GM12872 (cell line): ENCODE results near the gene ASMT.

Experiments used
- CTCF ChIP-seq: IDR thresholded peaks from 3 replicates; pipeline ENCODE4 v1.5.1; 2011; ENCODE audit warnings: low read depth, mild to moderate bottlenecking, low read length, moderate library complexity; ENCODE audit not compliant: insufficient read depth

Gene ASMT

GRCh38 chrX:1595711-1596060 lies 19.2 kb upstream of the ASMT start:
- no peak for TF ChIP-seq CTCF

DNA sequence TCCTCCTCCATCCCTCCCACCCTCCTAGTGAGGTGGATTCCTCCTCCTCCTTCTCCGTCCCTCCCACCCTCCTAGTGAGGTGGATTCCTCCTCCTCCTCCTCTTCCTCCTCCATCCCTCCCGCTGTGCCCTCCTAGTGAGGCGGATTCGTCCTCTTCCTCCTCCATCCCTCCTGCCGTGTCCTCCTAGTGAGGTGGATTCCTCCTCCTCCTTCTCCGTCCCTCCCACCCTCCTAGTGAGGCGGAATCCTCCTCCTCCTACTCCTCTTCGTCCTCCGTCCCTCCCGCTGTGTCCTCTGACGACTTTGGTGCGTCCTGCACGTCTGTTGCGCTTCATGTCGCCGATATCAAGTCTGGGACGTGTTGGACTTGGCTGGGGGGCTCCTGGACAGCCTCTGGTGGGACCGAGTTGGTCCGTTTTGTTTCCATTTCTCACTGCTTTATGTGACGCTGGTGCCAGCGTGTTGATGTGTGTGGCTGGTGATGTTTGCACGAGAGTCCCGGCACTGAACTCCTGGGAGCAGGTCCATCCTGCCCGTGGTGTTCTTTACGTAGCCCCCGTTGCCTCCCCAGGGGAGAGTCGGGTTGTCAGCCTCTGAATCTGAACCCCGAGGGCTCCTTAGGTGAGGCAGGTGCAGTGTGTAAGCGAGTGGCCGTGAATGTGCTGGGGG lies 18.0 kb upstream of the ASMT start:
- no peak for TF ChIP-seq CTCF

DNA sequence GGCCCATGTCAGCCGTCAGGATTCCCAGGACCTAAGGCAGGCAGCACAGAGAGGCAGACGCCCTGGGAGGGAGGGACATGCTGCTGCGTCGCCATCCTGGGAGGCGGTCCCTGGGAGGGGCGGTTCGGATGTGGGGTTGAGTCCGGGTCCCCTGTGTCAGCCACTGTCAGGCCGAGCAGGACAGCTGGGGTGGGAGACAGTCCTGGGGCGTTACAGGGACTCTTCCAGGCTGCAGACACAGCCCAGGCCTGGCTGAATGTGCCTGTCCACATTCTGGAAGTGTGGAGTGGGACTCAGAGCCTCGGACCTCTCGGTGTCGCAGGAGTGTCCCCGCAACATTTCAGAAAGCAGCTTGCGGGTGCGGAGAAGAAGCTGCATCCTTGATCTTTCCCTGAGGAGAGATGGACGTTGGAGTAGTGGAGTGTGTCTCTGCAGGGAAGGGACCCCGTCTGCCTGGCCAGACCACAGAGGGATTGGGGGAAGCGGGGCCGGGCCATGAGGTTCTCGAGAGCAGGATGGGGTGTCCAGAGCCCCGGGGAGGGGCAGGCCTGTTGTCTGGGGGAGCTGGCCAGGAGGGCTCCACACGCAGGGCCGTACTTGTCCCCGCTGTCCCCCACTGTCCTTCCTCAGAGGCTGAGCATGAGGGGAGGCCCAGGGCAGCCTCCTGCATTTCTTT lies 17.4 kb upstream of the ASMT start:
- no peak for TF ChIP-seq CTCF

DNA sequence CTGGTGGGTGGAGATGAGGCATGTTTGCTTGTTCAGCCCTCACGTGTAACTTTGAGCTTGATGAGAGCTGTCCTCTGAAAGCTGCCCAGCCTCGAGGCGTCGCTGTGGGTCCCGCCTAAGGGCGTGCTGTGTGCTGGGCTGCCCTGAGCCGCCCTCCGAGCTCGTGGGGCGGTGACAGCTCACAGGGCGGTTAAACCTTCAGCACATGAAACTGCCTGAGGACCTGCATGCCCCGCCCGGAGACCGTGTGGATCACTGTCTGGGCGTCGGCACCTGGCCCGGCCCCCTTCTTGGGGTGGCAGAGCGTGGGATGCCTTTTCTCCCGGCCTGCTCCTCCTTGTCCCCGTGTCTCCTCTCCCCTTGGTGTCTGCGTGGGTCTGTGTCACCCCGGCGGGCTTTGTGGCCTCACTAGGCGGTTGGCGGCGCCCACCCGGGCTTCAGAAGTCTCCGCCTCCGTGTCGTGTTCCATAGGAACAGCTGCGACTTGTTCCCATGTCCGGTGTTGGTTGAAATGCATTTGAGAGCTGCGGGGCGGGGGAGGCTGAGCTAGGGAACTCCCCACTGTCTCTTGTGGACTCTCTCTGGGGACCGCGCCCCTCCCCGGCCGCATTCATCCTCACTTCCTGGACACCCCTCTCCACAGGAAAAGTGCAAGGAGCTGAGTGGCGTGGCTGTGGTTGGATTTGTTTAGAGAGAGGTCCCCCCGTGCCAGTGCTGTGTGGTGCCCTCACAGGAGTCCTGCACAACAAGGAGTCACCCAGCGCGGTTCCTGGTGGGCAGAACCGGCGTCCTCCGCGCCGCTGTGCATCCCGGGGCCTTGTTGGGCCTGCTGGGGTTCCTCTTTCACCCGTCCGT lies 16.6 kb upstream of the ASMT start:
- TF ChIP-seq CTCF = no peak

GRCh38 chrX:1598876-1599790 lies 15.7 kb upstream of the ASMT start:
- no peak for TF ChIP-seq CTCF

GRCh38 chrX:1599791-1600405 lies 15.0 kb upstream of the ASMT start:
- TF ChIP-seq CTCF = no peak
